Fibroblast of the aortic adventitia (primary cell): Measurements from ENCODE around the gene MTARC1. TPM values are rescaled to one million over a fixed set of nuclear protein-coding genes. Genes with fewer than 3 reads are reported as not detected.

Source experiments
- DNase-seq: peaks from one replicate; pipeline ENCODE4 v3.0.0-alpha.2; 2010; ENCODE audit warnings: low read depth
- H3K4me3 ChIP-seq: 2 replicates; pipeline ENCODE4 v1.5.1; 2011; ENCODE audit warnings: low read depth, mild to moderate bottlenecking, control low read depth, low read length, moderate library complexity
- total RNA-seq: library from RNA; depleted of rRNA; stranded (reverse); fragments of >200 nt; gene quantifications from 2 replicates; pipeline ENCODE4 v1.2.3, GENCODE V29; 2012; ENCODE audit warnings: low replicate concordance
- TF ChIP-seq, protein P1 (sequence below): IDR thresholded peaks from 2 replicates; pipeline ENCODE4 v1.5.1; 2011; ENCODE audit warnings: mild to moderate bottlenecking, low read length, control low read depth, inconsistent platforms; ENCODE audit not compliant: insufficient read depth

MTARC1 gene
- total RNA-seq, 1 donor = 0.72 TPM

DNA sequence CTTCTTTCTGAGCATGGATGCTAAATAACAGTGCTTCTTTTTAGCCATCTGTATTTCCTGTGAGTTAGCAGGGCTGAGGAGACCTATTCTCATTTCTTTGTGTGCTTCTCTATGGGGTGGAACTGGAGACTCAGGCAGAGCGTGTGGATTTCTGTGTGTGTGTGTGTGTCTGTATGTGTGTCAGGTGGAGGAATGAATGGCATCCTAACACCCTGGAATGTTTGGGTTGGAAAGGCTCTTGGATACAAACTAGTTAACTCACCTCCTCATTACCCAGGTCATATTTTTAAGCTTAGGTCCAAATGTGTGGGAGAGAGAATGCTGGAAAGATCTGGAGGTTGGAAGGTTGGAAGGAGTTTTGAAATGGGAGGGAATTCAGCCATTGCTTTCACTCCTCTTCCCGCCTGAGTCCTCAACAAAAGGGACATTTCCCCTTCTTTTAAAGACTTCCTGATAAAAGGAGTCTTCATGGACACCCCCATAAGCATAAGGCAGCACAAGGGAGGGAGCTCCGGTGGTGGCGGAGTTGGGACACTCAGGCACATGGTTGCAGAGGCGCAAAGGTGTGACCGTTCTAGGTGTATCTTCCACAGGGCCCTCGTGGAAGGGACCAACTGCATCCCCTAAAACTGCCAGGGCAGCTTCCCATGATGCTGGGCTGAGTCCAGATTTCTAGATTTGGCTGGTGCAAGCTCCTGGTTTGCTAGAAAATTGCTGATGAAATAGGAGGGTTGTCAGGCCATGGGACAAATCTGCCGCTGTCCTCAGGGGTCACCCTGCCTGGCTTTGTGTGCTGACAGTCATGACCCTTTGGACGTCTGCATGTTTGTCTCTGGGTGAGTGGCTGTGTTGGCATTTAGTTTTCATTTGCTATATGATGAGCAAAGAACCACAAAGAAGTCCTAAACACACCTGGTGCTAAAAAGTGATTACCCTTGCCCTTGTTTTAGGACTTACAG lies 37.6 kb downstream of the MTARC1 start:
- TF ChIP-seq, protein P1, sequence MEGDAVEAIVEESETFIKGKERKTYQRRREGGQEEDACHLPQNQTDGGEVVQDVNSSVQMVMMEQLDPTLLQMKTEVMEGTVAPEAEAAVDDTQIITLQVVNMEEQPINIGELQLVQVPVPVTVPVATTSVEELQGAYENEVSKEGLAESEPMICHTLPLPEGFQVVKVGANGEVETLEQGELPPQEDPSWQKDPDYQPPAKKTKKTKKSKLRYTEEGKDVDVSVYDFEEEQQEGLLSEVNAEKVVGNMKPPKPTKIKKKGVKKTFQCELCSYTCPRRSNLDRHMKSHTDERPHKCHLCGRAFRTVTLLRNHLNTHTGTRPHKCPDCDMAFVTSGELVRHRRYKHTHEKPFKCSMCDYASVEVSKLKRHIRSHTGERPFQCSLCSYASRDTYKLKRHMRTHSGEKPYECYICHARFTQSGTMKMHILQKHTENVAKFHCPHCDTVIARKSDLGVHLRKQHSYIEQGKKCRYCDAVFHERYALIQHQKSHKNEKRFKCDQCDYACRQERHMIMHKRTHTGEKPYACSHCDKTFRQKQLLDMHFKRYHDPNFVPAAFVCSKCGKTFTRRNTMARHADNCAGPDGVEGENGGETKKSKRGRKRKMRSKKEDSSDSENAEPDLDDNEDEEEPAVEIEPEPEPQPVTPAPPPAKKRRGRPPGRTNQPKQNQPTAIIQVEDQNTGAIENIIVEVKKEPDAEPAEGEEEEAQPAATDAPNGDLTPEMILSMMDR = no peak
- H3K4me3 ChIP-seq = no peak overlapping the region
- peak; percentile 32 for DNase-seq

DNA sequence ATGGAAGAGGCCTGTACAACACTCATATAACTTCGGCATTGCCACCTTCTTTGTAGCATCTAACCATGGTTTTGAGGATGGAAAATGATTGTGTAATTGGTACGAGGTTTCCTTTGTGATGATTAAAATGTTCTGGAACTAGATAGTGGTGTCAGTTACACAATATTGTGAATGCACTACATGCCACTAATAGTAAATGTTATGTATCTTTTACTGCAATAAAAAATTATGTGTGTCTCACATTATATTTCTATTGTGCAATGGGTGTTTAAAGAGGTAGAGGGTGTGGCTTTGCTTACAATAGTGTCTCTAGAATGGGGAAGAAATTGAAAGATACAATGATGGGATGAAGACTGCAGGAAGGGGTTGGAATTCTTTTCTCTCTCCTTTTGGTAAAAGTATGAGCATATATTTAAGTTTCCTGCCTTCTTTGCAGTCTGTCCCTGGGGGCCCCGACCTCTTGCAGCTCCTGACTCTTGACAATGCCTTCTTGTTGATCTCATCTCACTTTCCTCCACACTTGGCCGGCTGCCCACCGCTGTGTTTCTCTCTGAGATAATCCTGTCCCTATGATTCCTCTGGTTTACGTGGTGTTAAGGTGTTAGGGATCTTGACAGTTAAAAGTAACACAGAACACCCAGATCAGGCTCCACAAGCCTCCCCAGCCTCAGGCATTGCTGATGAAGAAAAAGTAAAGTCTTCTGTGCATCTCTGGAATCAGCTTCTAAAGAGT lies 39.3 kb downstream of the MTARC1 start:
- no peak for DNase-seq
- no peak overlapping the region for H3K4me3 ChIP-seq
- TF ChIP-seq, protein P1 = no peak

DNA sequence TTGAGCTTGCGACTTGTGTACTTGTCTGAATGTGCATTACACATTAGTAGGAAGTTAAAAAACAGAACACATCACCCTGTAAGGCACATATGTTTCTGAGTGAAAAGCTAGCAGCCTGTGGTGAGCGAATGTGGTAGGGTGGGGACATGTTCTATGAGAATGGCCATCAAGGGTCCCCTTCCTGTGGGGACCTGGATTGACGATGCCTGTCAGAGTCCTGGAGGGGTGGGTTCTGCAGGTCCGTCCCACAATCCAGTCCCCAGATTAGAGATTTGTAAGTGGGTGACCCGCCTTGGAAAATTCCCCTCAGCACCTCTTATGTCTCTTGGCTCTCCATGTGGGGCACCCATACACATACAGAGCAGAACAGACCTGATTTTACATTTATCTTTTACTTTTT lies 40.0 kb downstream of the MTARC1 start:
- TF ChIP-seq, protein P1 = no peak
- H3K4me3 ChIP-seq = no peak overlapping the region
- no peak for DNase-seq

DNA sequence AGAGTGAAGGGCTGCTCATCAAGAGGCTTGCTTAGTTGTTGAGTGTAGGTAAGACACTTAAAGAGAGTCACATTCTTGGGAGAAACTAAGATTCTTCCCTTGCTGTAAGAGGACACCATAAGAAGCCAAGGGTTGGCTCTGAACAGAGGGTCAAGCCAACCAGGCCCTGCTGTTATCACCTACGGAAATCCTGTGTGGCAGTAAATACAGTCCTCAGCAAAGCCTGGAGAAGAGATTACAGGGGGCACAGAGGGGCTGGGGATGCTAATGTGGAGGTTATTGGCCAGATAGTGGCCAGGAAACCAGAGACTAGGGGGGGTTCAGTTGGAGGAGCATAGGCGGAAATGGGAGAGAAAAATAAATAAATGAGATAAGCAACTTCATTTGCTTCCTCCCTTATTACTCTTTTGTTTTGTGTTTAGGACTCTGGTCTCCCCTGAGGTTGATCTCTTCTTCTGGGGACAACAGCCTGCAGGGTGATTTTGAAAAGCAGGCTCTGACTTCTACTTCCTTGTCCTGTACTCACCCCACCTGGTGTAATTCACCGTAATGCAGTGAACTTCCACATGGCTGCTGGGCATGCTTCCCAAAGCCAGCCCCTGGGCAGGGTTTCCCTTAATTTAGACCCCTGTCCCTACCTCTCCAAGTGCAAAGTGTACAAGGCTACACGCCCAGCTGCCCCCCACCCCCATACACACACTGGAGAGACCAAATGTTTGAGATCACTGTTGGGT lies 40.9 kb downstream of the MTARC1 start:
- TF ChIP-seq, protein P1 = no peak
- H3K4me3 ChIP-seq = no peak overlapping the region

DNA sequence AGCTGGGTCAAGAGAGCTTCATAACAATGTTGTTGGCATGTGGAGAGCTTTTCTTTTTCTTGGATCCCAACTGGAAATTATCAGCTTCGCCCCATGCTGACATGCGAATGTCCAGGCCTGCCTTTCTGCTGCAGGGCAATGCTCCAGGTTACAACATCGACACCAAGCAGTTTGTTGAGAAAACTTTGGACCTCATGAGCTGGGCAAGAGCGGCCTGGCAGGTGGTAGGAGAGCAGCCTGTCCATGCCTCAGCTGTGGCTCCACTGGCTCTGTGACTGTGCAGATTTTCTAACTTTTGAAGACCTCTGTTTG lies 41.4 kb downstream of the MTARC1 start:
- TF ChIP-seq, protein P1 = no peak
- DNase-seq = peak; percentile 50
- no peak overlapping the region for H3K4me3 ChIP-seq

More for the DNA sequence above, 40.9 kb downstream of the MTARC1 start:
- DNase-seq = no peak

DNA sequence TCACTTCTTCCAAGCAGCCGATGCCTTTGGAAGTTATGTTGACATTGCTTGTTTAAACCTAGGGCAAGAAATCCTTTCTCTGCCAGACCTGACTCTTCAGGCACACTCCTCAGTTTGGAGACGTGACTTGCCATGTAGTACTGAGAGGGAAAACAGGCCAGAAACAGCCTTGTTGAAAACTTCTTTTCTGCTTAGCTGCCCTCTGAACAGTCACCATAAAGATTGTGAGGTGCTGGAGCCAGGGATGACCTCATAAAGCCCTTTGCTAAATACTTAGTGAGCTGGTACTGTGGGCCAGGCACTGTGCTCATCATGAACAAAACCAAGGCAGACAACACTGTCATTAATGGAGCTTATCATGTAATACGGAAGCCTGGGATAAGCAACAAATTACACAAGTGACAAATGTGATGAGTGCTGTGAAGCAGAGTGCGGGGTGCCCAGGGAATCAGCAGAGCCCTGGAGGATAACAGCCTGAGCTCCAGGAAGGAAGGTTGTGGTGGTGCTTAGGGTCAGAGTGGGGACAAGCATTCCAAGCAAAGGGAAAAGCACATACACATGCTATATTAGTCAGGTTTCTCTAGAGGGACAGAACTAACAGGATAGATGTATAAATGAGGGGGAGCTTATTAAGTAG lies 42.4 kb downstream of the MTARC1 start:
- H3K4me3 ChIP-seq = no peak overlapping the region
- TF ChIP-seq, protein P1 = no peak
- DNase-seq = no peak
